CD4-positive, alpha-beta T cell (primary cell): ENCODE results near the gene IQSEC1. TPM values are rescaled to one million over a fixed set of nuclear protein-coding genes. Genes with fewer than 3 reads are reported as not detected.

ENCODE experiments used
- ATAC-seq: fragments of 200-7000 bp; cut with Tn5 transposase; one replicate; pipeline ENCODE4 v1.10.0; 2022; ENCODE audit warnings: mild to moderate bottlenecking; ENCODE audit not compliant: poor library complexity
- CTCF ChIA-PET: fragments of 350-600 bp; sonication (Branson Sonifier 250); formaldehyde crosslinking; loops from one replicate; lab custom pipeline; 2021; ENCODE audit warnings: antibody characterized with exemption, inconsistent platforms; lab: Charles Lee
- POLR2A ChIA-PET: fragments of 350-600 bp; sonication (Branson Sonifier 250); formaldehyde crosslinking; loops from one replicate; lab custom pipeline; 2021; ENCODE audit warnings: antibody characterized with exemption, inconsistent platforms; lab: Charles Lee
- DNase-seq, 14 experiments: peaks; one replicate each; pipeline ENCODE4 v3.0.0-alpha.2; 2013 to 2020; ENCODE audit warnings: mixed read lengths in 2 of 14
- H3K27ac ChIP-seq, 2 donors: one replicate each; pipeline versions ENCODE4 v1.5.1 to v1.7.0; 2013; ENCODE audit warnings: low read length in 2 of 2, low read depth in 1 of 2, mild to moderate bottlenecking in 1 of 2
- H3K27me3 ChIP-seq, 2 experiments: 1 replicate in 1 of 2; 2 replicates in 1 of 2; pipeline versions ENCODE4 v1.6.1 to v1.7.0; 2013; ENCODE audit warnings: low read length in 2 of 2, control low read depth in 1 of 2, mild to moderate bottlenecking in 1 of 2, moderate library complexity in 1 of 2; ENCODE audit not compliant: insufficient read depth in 2 of 2, control insufficient read depth in 1 of 2
- H3K36me3 ChIP-seq: one replicate; pipeline ENCODE4 v1.6.1; 2013; ENCODE audit warnings: low read length, control low read depth; ENCODE audit not compliant: insufficient read depth
- H3K4me1 ChIP-seq: one replicate; pipeline ENCODE4 v1.6.1; 2013; ENCODE audit warnings: low read length, control low read depth; ENCODE audit not compliant: insufficient read depth
- H3K4me3 ChIP-seq: one replicate; pipeline ENCODE4 v1.5.1; 2013; ENCODE audit warnings: mild to moderate bottlenecking, low read length, moderate library complexity
- H3K9me3 ChIP-seq, 2 experiments: 1 replicate in 1 of 2; 2 replicates in 1 of 2; pipeline versions ENCODE4 v1.6.1 to v1.7.0; 2013; ENCODE audit warnings: low read length in 2 of 2, mild to moderate bottlenecking in 2 of 2, control low read depth in 1 of 2, moderate library complexity in 1 of 2; ENCODE audit not compliant: control insufficient read depth in 1 of 2, insufficient read depth in 1 of 2
- H3K27ac Mint-ChIP-seq: one replicate; pipeline ENCODE4 v1.8.0; 2020; ENCODE audit warnings: mixed read lengths
- H3K27me3 Mint-ChIP-seq: one replicate; pipeline ENCODE4 v1.8.0; 2021; ENCODE audit warnings: mixed read lengths
- H3K36me3 Mint-ChIP-seq: one replicate; pipeline ENCODE4 v1.8.0; 2021; ENCODE audit warnings: low read depth, mixed read lengths
- H3K4me1 Mint-ChIP-seq: one replicate; pipeline ENCODE4 v1.8.0; 2021; ENCODE audit warnings: low read depth, mixed read lengths
- H3K4me3 Mint-ChIP-seq: one replicate; pipeline ENCODE4 v1.8.0; 2020; ENCODE audit warnings: mild to moderate bottlenecking, mixed read lengths
- H3K9me3 Mint-ChIP-seq: one replicate; pipeline ENCODE4 v1.8.0; 2020; ENCODE audit warnings: mixed read lengths
- CTCF ChIP-seq: fragments of 200-600 bp; IDR thresholded peaks from one replicate; pipeline ENCODE4 v1.8.0; 2022; ENCODE audit warnings: antibody characterized with exemption, mild to moderate bottlenecking
- intact Hi-C, 2 experiments: fragments of 100-400 bp; cut with DNase I in 1 of 2; cut with micrococcal nuclease in 1 of 2; formaldehyde crosslinking; loops; one replicate each; pipeline versions ENCODE4 v1.15.1 to v1.9.0; 2023 to 2025; cut with DNase I, micrococcal nuclease
- total RNA-seq, 174 experiments: library from RNA in 2 of 174; stranded (reverse) in 2 of 174; gene quantifications; one replicate each; pipeline ENCODE4 v1.2.3 and lab custom pipeline; 2021 to 2026

Gene IQSEC1
- total RNA-seq, 2 experiments from 2014 or later, result 102 to 108 TPM

- Mint-ChIP-seq H3K9me3 (no peaks in the 10 kb centered on the region), H3K27me3 (peaks cover 10% of the 10 kb centered on the region), H3K4me1 (peaks cover 16% of the 10 kb centered on the region), H3K36me3 (peaks cover 18% of the 10 kb centered on the region), H3K4me3 (no peak overlapping the region), H3K27ac (no peak overlapping the region)
- ChIA-PET POLR2A (no interaction called here), CTCF (no interaction called here)
- TF ChIP-seq CTCF, result no peak
- Histone ChIP-seq H3K4me1 (peaks cover 11% of the 10 kb centered on the region), H3K36me3 (no peaks in the 10 kb centered on the region), H3K27me3 (peaks cover 5 to 7% of the 10 kb centered on the region in 2 experiments), H3K9me3 (no peaks in the 10 kb centered on the region), H3K4me3 (no peak overlapping the region), H3K27ac (no peak overlapping the region)
- intact Hi-C loops, result loop anchor here (5.0 to 10.0 kb wide), 2 partner anchors 187 to 759 kb away; no protein-coding TSS in a partner anchor
- ATAC-seq (no peak), DNase-seq (no peak)
Observed at GRCh38 chr3:12893852-12894251, 179.4 kb downstream of the IQSEC1 start.

DNA sequence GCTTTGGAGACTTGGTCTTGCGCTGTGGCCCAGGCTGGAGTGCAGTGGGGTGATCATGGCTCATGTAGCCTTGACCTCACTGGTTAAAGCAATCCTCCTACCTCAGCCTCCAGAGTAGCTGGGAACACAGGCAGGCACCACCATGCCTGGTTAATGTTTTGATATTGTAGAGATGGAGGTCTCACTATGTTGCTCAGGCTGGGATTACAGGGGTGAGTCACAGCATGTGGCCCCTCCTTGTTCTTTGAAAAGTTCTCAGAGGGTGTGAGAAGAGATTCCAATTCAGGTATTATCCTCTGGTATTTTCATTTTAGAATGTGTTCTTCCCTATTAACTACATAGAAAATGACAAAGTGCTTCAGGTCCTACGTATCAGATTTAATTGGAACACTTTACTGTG lies 180.0 kb downstream of the IQSEC1 start:
- no peak overlapping the region for H3K4me3 Mint-ChIP-seq
- Histone ChIP-seq H3K27ac (no peak overlapping the region), H3K27me3 (peaks cover 5 to 7% of the 10 kb centered on the region in 2 experiments), H3K9me3 (no peaks in the 10 kb centered on the region), H3K36me3 (no peaks in the 10 kb centered on the region), H3K4me1 (peaks cover 11% of the 10 kb centered on the region), H3K4me3 (no peak overlapping the region)
- H3K9me3 Mint-ChIP-seq, result no peaks in the 10 kb centered on the region
- TF ChIP-seq CTCF, result no peak
- intact Hi-C loops, result loop anchor here (5.0 to 10.0 kb wide), 2 partner anchors 186 to 758 kb away; no protein-coding TSS in a partner anchor
- POLR2A ChIA-PET, result no interaction called here
- no peak overlapping the region for H3K27ac Mint-ChIP-seq
- ATAC-seq (no peak), DNase-seq (no peak)
- peaks cover 16% of the 10 kb centered on the region for H3K27me3 Mint-ChIP-seq
- peaks cover 16% of the 10 kb centered on the region for H3K4me1 Mint-ChIP-seq
- H3K36me3 Mint-ChIP-seq, result peaks cover 13% of the 10 kb centered on the region
- CTCF ChIA-PET, result no interaction called here

DNA sequence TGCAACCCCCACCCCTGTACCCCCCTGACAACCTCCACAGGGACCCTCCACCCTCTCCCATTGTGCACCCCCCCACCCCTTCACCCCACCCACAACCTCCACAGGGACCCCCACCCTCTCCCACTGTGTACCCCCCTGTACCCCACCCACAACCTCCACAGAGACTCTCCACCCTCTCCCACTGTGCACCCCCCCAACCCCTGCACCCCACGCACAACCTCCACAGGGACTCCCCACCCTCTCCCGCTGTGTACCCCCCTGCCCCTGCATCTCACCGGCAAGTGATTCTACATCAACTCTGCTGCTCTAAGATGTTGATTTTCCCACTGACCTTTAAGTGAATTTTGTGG lies 180.4 kb downstream of the IQSEC1 start:
- DNase-seq, result no peak
- Mint-ChIP-seq H3K4me3 (no peak overlapping the region), H3K27me3 (peaks cover 16% of the 10 kb centered on the region), H3K9me3 (no peaks in the 10 kb centered on the region), H3K27ac (no peak overlapping the region), H3K4me1 (peaks cover 16% of the 10 kb centered on the region), H3K36me3 (peaks cover 13% of the 10 kb centered on the region)
- intact Hi-C loops, result loop anchor here (1.0 to 10.0 kb wide), 5 partner anchors 25 to 758 kb away; no protein-coding TSS in a partner anchor
- Histone ChIP-seq H3K27ac (no peak overlapping the region), H3K4me3 (no peak overlapping the region), H3K4me1 (peaks cover 11% of the 10 kb centered on the region), H3K36me3 (no peaks in the 10 kb centered on the region), H3K27me3 (peaks cover 5 to 7% of the 10 kb centered on the region in 2 experiments), H3K9me3 (no peaks in the 10 kb centered on the region)
- ChIA-PET CTCF (no interaction called here), POLR2A (no interaction called here)
- no peak for TF ChIP-seq CTCF
- ATAC-seq, result no peak
